ENCODE measurements around the gene ADIRF. TPM values are rescaled to one million over a fixed set of nuclear protein-coding genes. Genes with fewer than 3 reads are reported as not detected.
"Not testable (repeated sequence)": the region's sequence is repeated elsewhere in the genome, so short reads cannot be mapped to it uniquely, and the experiment has no call there.

Gene ADIRF
- total RNA-seq, 1 donor from 2014 or later = 599 TPM

- no peak for DNase-seq (ENCODE audit: low spot score)
- intact Hi-C loops (cut with DNase I) = no loop called here
- ATAC-seq = no peak
Measured at GRCh38 chr10:86944907-86945306, 23.4 kb upstream of the ADIRF start.

GRCh38 chr10:86945361-86946212, 22.7 kb upstream of the ADIRF start:
- peak; percentile 81 for ATAC-seq
- DNase-seq (ENCODE audit: low spot score) = no peak
- intact Hi-C loops (cut with DNase I) = no loop called here

DNA sequence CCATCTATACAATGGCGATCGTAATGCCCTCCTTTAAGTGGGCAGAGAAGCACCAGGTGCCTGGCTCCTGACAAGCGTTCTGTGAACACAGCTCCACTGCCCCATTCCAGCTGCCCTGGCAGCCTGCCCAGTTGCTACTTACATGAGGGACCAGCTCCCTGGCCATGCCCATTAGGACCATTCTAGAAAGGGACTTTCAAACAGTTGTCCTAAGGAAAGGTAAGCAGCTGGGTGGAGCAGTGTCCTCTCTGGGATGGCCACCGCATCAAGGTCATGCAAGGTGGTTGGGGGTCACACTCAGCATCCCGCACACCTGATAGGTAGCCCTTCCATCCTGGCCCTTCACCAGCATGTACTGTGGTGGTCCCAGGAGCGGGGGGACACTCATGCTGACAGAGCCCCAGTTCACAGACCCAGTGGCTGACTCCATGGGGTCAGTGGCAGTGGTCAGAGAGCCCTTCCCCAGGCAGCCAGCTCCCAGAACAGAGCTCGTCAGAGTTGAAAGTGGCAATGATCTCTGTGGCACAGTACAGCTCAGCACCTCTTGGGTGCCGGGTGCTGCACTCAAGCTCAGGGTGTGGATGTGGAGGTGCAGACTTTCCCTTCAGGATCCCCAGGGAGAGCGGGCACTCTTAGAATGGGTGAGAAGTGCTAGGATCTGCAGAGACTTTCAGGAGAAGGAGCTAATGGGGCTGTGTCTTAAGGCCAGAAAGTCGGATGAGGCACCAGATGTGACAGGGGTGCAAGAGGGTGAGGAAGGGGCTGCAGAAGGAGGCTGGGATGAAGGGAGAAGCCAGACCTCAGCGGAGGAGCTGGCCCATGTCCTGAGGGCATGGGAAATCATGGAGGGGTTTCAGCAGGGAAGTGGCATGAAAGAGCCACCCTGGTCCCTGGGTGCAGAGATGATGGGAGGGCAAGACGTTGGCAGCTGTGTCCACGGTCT, 21.8 kb upstream of the ADIRF start:
- ATAC-seq = peak; percentile 11
- intact Hi-C loops (cut with DNase I) = no loop called here
- DNase-seq (ENCODE audit: low spot score) = no peak

DNA sequence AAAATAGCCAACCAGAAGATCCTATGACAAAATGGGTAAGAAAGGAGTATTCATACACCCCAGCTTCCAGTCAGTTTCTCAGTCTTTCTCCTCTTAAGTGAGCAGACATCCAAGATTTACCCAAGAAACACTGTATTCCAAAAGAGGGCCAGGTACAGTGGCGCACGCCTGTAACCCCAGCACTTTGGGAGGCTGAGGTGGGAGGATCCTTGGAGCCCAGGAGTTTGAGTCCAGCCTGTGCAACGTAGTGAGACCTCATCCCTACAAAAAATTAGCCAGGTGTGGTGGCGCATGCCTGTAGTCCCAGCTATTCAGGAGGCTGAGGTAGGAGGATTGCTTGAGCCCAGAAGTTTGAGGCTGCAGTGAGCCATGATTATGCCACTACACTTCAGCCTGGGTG, 20.5 kb upstream of the ADIRF start:
- ATAC-seq; intact Hi-C loops (cut with DNase I): not testable (repeated sequence)
- DNase-seq (ENCODE audit: low spot score) = peak; percentile 18

DNA sequence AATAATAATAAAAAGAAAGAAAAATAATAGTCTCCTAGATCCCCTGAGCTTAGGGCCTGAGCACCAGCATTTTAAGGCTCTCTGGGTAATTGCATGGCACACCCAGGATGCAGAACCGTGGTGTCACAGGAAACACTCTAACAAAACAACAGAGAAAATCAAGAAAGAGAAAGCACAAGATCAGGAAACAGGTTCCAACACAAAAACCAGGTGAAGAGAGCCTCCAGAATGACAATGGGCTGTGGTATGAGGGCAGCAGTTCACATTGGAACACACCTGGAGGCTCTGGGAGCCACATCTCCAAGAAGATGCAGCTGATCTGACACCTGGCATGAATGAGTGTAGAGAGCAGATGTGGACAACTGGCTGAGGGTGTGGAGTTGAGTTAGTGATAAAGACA, 17.9 kb upstream of the ADIRF start:
- no peak for ATAC-seq
- DNase-seq (ENCODE audit: low spot score) = no peak
- intact Hi-C loops (cut with DNase I) = no loop called here

- DNase-seq (ENCODE audit: low spot score) (no peak), ATAC-seq (no peak)
- intact Hi-C loops (cut with DNase I) = no loop called here
Measured at GRCh38 chr10:86951184-86951761, 17.0 kb upstream of the ADIRF start.

DNA sequence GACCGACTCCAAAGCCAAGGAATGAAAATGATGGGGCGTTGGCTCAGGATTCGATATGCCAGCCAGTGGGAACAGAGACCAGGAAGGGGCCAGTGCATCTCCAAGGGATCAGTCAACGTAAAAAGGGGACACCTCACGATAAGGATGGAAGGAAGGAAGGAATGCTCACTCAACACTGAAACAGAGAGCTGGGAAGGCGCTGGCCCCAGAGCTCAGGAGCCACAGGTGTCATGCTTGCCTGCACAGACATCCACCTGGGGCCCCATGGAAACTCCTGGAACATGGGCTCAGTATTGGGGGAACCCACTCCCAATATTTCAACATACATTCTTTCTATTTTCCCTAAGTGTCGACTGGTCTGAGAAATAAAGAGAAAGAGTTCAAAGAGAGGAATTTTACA, 16.2 kb upstream of the ADIRF start:
- intact Hi-C loops (cut with DNase I) = no loop called here

DNA sequence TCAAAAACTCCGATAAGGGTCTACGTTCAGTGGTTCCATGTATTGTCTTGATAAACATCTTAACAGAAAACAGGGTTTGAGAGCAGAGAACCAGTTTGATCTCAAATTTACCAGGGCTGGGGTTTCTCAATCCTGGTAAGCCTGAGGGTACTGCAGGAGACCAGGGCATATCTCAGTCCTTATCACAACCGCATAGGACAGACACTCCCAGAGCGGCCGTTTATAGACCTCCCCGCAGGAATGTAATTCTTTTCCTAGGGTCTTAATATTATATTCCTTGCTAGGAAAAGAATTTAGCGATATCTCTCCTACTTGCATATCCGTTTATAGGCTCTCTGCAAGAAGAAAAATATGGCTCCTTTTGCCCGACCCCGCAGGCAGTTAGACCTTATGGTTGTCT, 15.6 kb upstream of the ADIRF start:
- intact Hi-C loops (cut with DNase I); ATAC-seq: not testable (repeated sequence)

More for the DNA sequence above, 16.2 kb upstream of the ADIRF start:
- ATAC-seq (no peak), DNase-seq (ENCODE audit: low spot score) (peak; percentile 12)

GRCh38 chr10:86953747-86954680, 14.3 kb upstream of the ADIRF start:
- ATAC-seq = peak; percentile 87
- intact Hi-C loops (cut with DNase I) = no loop called here
- DNase-seq (ENCODE audit: low spot score) = peak; percentile 87

More for the DNA sequence above, 15.6 kb upstream of the ADIRF start:
- not testable (repeated sequence) for DNase-seq (ENCODE audit: low spot score)

GRCh38 chr10:86954681-86955500, 13.4 kb upstream of the ADIRF start:
- ATAC-seq (no peak), DNase-seq (ENCODE audit: low spot score) (no peak)
- intact Hi-C loops (cut with DNase I) = no loop called here

GRCh38 chr10:86955501-86956194, 12.6 kb upstream of the ADIRF start:
- no peak for ATAC-seq
- intact Hi-C loops (cut with DNase I) = no loop called here
- no peak for DNase-seq (ENCODE audit: low spot score)

DNA sequence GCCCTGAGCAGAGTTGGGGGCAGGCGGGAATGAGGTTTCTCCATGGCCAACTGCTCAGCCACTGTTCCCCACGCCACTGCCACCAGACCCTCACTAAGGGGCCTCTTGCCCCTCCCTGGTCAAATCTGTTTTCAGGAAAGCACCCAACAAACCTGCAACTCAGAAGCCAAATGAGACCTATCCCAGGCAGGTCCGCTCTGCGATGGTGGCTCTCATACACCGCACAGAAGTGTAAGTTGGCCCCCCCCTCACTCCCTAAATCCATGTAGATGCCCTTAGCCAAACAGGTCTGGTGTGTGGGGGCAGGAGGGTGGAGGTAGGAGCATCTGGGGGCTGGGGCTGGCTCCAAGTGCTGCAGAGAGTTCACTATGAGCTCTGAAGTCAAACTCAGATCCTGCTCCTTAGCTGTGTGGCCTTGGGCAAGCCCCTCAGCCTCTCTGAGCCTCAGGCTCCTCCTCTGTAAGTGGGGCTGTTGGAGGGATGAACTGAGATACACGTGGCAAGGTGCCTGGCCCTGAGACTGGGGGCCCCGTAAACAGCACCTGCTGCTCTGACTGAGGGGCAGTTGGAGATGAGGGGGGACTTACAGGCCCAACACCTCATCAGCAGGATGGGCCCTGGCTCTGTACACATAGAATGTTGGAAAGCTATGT, 12.0 kb upstream of the ADIRF start:
- DNase-seq (ENCODE audit: low spot score) = no peak
- intact Hi-C loops (cut with DNase I) = no loop called here
- no peak for ATAC-seq

- intact Hi-C loops (cut with DNase I) = no loop called here
- DNase-seq (ENCODE audit: low spot score) (no peak), ATAC-seq (no peak)
Measured at GRCh38 chr10:86956848-86957448, 11.3 kb upstream of the ADIRF start.

DNA sequence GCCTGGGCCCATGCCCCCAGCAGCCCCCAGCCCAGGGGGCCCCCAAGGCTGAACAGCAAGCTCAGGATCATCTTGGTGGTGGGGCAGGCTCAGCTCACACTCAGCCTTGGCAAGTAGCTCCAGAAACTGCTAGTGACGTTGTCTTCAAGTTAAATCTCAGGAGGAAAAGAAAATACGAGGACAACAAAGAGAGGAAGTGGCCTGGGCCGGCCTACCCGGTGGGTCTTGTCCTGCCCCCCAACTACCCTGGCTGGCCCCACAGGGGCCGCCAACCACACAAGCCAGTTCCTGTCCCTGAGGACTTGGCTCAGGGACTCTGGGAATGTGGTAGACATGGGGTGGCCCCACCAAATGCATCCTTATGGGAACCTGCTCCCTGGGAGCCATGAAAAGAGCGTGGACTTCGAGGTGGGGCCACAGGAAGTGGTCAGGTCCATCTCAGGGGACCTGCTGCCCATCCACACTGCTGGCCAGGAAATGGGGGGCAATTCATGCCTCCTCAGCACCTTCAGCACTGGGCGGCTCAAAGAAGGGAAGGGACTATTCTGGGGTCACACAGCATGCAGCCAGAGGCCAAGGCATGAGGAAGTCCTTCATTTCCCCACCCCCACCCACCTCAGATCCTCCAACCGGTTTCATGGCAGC, 10.7 kb upstream of the ADIRF start, which contains the start of gene MMRN2:
Gene MMRN2 (minus strand): TSS at position 145 of the 645 bp plus-strand sequence. CDS start 74 bp downstream, at position 71.
- ATAC-seq (no peak), DNase-seq (ENCODE audit: low spot score) (no peak)
- intact Hi-C loops (cut with DNase I) = no loop called here

GRCh38 chr10:86958116-86958900, 10.0 kb upstream of the ADIRF start, which contains the start of gene SNCG:
Gene SNCG, plus strand, starts transcription at chr10:86958599. Its CDS starts 99 bp downstream, at chr10:86958698.
- intact Hi-C loops (cut with DNase I) = no loop called here
- DNase-seq (ENCODE audit: low spot score) = peak; percentile 74

More at GRCh38 chr10:86958116-86958900, 10.0 kb upstream of the ADIRF start, which contains the start of gene SNCG:
- peak; percentile 30 for ATAC-seq
